GM23338 (cell line): ENCODE measurements around the gene CCNY. TPM values are rescaled to one million over a fixed set of nuclear protein-coding genes. Genes with fewer than 3 reads are reported as not detected.
A peak's percentile ranks its signal among the peaks of the same experiment; 100 is the strongest.

Experiments
- ATAC-seq: fragments of 200-7000 bp; cut with Tn5 transposase; 3 replicates; pipeline ENCODE4 v1.9.1; 2020
- DNase-seq: peaks from one replicate; pipeline ENCODE4 v3.0.0-alpha.2; 2015; ENCODE audit warnings: low spot score
- H2AFZ ChIP-seq: fragments of 200-600 bp; sonication (generic); 2 replicates; pipeline ENCODE4 v1.8.0; 2016; ENCODE audit warnings: antibody characterized with exemption, mild to moderate bottlenecking, moderate library complexity
- H3F3A ChIP-seq: fragments of 200-600 bp; sonication (generic); replicated peaks from 2 replicates; pipeline ENCODE4 v1.8.0; 2017; ENCODE audit warnings: antibody characterized with exemption, mixed run types, low read depth
- H3K27ac ChIP-seq: fragments of 200-600 bp; sonication (generic); 2 replicates; pipeline ENCODE4 v1.6.1; 2016; ENCODE audit warnings: low read depth
- H3K27me3 ChIP-seq: fragments of 200-600 bp; sonication (generic); 2 replicates; pipeline ENCODE4 v1.8.0; 2016; ENCODE audit warnings: mild to moderate bottlenecking, mixed run types, moderate library complexity; ENCODE audit not compliant: insufficient read depth
- H3K36me3 ChIP-seq: fragments of 200-600 bp; sonication (generic); 2 replicates; pipeline ENCODE4 v1.8.0; 2016; ENCODE audit warnings: mild to moderate bottlenecking; ENCODE audit not compliant: insufficient read depth
- H3K4me1 ChIP-seq: fragments of 200-600 bp; sonication (generic); 2 replicates; pipeline ENCODE4 v1.8.0; 2016; ENCODE audit warnings: mild to moderate bottlenecking, moderate library complexity; ENCODE audit not compliant: insufficient read depth
- H3K4me2 ChIP-seq: fragments of 200-600 bp; sonication (generic); 2 replicates; pipeline ENCODE4 v1.7.1; 2017; ENCODE audit warnings: mixed run types
- H3K4me3 ChIP-seq: fragments of 200-600 bp; sonication (generic); 2 replicates; pipeline ENCODE4 v1.6.1; 2016; ENCODE audit warnings: mixed run types
- H3K79me2 ChIP-seq: fragments of 200-600 bp; sonication (generic); replicated peaks from 2 replicates; pipeline ENCODE4 v1.8.0; 2017; ENCODE audit warnings: mild to moderate bottlenecking; ENCODE audit not compliant: insufficient read depth
- H3K9me2 ChIP-seq: fragments of 200-600 bp; sonication (generic); 2 replicates; pipeline ENCODE4 v1.8.0; 2017; ENCODE audit not compliant: insufficient read depth
- H4K20me1 ChIP-seq: fragments of 200-600 bp; sonication (generic); replicated peaks from 2 replicates; pipeline ENCODE4 v1.8.0; 2017; ENCODE audit warnings: mild to moderate bottlenecking; ENCODE audit not compliant: insufficient read depth
- H3K27ac Mint-ChIP-seq: 2 replicates; pipeline ENCODE4 v1.8.0; 2020; ENCODE audit warnings: inconsistent platforms, mild to moderate bottlenecking, moderate library complexity, mixed read lengths
- H3K27me3 Mint-ChIP-seq: 3 replicates; pipeline ENCODE4 v1.8.0; 2022; ENCODE audit warnings: low read depth, mild to moderate bottlenecking, moderate library complexity, mixed read lengths, inconsistent platforms; ENCODE audit not compliant: insufficient read depth, poor library complexity
- H3K36me3 Mint-ChIP-seq: 3 replicates; pipeline ENCODE4 v1.8.0; 2021; ENCODE audit warnings: low read depth, mild to moderate bottlenecking, inconsistent platforms, moderate library complexity, mixed read lengths
- H3K4me1 Mint-ChIP-seq: 3 replicates; pipeline ENCODE4 v1.8.0; 2020; ENCODE audit warnings: mild to moderate bottlenecking, inconsistent platforms, mixed read lengths
- H3K4me3 Mint-ChIP-seq: 3 replicates; pipeline ENCODE4 v1.8.0; 2021; ENCODE audit warnings: moderate library complexity, mild to moderate bottlenecking, inconsistent platforms, mixed read lengths
- H3K9me3 Mint-ChIP-seq: 3 replicates; pipeline ENCODE4 v1.8.0; 2020; ENCODE audit warnings: moderate library complexity, mild to moderate bottlenecking, inconsistent platforms, mixed read lengths
- CREB1 ChIP-seq: fragments of 250-450 bp; sonication (Bioruptor Pico); IDR thresholded peaks from 2 replicates; pipeline ENCODE4 v1.5.0; 2020; ENCODE audit warnings: low read depth, mild to moderate bottlenecking, moderate library complexity
- CTCF ChIP-seq, 2 experiments: fragments of 200-600 bp in 1 of 2; sonication (generic) in 1 of 2; conservative IDR thresholded peaks; 2 replicates each; pipeline versions ENCODE4 v1.5.1 to v1.6.1; 2016 to 2017; ENCODE audit warnings: antibody characterized with exemption in 2 of 2, low read depth in 2 of 2, mild to moderate bottlenecking in 2 of 2, moderate library complexity in 1 of 2
- EZH2phosphoT487 ChIP-seq: fragments of 200-600 bp; sonication (generic); IDR thresholded peaks from one replicate; pipeline ENCODE4 v1.8.1; 2018; ENCODE audit warnings: antibody characterized with exemption; ENCODE audit not compliant: unreplicated experiment
- JUNB ChIP-seq: IDR thresholded peaks from one replicate; pipeline ENCODE4 v1.6.1; 2016; ENCODE audit warnings: antibody characterized with exemption; ENCODE audit not compliant: unreplicated experiment
- POLR2AphosphoS5 ChIP-seq: IDR thresholded peaks from 2 replicates; pipeline ENCODE4 v1.6.1; 2016; ENCODE audit warnings: antibody characterized with exemption, low read depth
- STAT1 ChIP-seq: IDR thresholded peaks from one replicate; pipeline ENCODE4 v1.6.1; 2016; ENCODE audit warnings: antibody characterized with exemption; ENCODE audit not compliant: unreplicated experiment
- ZNF114 ChIP-seq: fragments of 250-450 bp; sonication (Bioruptor Pico); IDR thresholded peaks from 2 replicates; pipeline ENCODE4 v1.5.0; 2020; ENCODE audit warnings: mild to moderate bottlenecking, moderate library complexity
- polyA plus RNA-seq: library from polyadenylated mRNA; unstranded; fragments of >200 nt; fragmentation: Nextera tagmentation; extraction: Ambion mirVana; gene quantifications from 2 replicates; pipeline ENCODE4 v1.2.1, GENCODE V29; 2016
- total RNA-seq: library from RNA; depleted of rRNA; stranded (reverse); fragments of >200 nt; shearing (Covaris generic); gene quantifications from 2 replicates; pipeline ENCODE4 v1.2.3, GENCODE V29; 2014
- TF ChIP-seq, protein P1 (sequence below): fragments of 250-450 bp; sonication (Bioruptor Pico); IDR thresholded peaks from 2 replicates; pipeline ENCODE4 v1.5.0; 2020; ENCODE audit warnings: mild to moderate bottlenecking, moderate library complexity
- TF ChIP-seq, protein P2 (sequence below): IDR thresholded peaks from 2 replicates; pipeline ENCODE4 v1.6.1; 2016; ENCODE audit warnings: antibody characterized with exemption

Gene CCNY
- total and polyA plus RNA-seq, 2 experiments from 2014 or later: 14.2 to 29.0 TPM

GRCh38 chr10:35612385-35613106 lies 276.2 kb downstream of the CCNY start:
- Histone ChIP-seq H3K4me3 (no peak overlapping the region), H3K79me2 (no peaks in the 10 kb centered on the region), H3K4me2 (no peak overlapping the region), H3F3A (no peaks in the 10 kb centered on the region), H3K9me2 (no peaks in the 10 kb centered on the region), H4K20me1 (no peaks in the 10 kb centered on the region), H2AFZ (peak overlapping the region; percentile 38; the same call in 1 of the 2 replicates), H3K4me1 (no peaks in the 10 kb centered on the region), H3K27me3 (peaks cover 18% of the 10 kb centered on the region), H3K36me3 (no peaks in the 10 kb centered on the region), H3K27ac (no peak overlapping the region)
- peaks cover 23% of the 10 kb centered on the region for H3K9me3 Mint-ChIP-seq
- H3K27me3 Mint-ChIP-seq: peaks cover 6% of the 10 kb centered on the region
- H3K4me3 Mint-ChIP-seq: no peak overlapping the region
- H3K4me1 Mint-ChIP-seq: no peaks in the 10 kb centered on the region
- no peak for TF ChIP-seq POLR2AphosphoS5
- TF ChIP-seq, protein P1, sequence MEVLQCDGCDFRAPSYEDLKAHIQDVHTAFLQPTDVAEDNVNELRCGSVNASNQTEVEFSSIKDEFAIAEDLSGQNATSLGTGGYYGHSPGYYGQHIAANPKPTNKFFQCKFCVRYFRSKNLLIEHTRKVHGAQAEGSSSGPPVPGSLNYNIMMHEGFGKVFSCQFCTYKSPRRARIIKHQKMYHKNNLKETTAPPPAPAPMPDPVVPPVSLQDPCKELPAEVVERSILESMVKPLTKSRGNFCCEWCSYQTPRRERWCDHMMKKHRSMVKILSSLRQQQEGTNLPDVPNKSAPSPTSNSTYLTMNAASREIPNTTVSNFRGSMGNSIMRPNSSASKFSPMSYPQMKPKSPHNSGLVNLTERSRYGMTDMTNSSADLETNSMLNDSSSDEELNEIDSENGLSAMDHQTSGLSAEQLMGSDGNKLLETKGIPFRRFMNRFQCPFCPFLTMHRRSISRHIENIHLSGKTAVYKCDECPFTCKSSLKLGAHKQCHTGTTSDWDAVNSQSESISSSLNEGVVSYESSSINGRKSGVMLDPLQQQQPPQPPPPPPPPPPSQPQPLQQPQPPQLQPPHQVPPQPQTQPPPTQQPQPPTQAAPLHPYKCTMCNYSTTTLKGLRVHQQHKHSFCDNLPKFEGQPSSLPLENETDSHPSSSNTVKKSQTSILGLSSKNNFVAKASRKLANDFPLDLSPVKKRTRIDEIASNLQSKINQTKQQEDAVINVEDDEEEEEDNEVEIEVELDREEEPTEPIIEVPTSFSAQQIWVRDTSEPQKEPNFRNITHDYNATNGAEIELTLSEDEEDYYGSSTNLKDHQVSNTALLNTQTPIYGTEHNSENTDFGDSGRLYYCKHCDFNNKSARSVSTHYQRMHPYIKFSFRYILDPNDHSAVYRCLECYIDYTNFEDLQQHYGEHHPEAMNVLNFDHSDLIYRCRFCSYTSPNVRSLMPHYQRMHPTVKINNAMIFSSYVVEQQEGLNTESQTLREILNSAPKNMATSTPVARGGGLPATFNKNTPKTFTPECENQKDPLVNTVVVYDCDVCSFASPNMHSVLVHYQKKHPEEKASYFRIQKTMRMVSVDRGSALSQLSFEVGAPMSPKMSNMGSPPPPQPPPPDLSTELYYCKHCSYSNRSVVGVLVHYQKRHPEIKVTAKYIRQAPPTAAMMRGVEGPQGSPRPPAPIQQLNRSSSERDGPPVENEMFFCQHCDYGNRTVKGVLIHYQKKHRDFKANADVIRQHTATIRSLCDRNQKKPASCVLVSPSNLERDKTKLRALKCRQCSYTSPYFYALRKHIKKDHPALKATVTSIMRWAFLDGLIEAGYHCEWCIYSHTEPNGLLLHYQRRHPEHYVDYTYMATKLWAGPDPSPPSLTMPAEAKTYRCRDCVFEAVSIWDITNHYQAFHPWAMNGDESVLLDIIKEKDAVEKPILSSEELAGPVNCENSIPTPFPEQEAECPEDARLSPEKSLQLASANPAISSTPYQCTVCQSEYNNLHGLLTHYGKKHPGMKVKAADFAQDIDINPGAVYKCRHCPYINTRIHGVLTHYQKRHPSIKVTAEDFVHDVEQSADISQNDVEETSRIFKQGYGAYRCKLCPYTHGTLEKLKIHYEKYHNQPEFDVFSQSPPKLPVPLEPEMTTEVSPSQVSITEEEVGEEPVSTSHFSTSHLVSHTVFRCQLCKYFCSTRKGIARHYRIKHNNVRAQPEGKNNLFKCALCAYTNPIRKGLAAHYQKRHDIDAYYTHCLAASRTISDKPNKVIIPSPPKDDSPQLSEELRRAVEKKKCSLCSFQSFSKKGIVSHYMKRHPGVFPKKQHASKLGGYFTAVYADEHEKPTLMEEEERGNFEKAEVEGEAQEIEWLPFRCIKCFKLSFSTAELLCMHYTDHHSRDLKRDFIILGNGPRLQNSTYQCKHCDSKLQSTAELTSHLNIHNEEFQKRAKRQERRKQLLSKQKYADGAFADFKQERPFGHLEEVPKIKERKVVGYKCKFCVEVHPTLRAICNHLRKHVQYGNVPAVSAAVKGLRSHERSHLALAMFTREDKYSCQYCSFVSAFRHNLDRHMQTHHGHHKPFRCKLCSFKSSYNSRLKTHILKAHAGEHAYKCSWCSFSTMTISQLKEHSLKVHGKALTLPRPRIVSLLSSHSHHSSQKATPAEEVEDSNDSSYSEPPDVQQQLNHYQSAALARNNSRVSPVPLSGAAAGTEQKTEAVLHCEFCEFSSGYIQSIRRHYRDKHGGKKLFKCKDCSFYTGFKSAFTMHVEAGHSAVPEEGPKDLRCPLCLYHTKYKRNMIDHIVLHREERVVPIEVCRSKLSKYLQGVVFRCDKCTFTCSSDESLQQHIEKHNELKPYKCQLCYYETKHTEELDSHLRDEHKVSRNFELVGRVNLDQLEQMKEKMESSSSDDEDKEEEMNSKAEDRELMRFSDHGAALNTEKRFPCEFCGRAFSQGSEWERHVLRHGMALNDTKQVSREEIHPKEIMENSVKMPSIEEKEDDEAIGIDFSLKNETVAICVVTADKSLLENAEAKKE (CRISPR knock-in tag): no peak
- no peak for TF ChIP-seq CREB1
- no peak for TF ChIP-seq JUNB
- TF ChIP-seq STAT1: no peak
- TF ChIP-seq CTCF (conservative IDR thresholded peaks at IDR 0.05; ENCODE audit: low read depth in 2 of 2): no peak
- no peak for TF ChIP-seq EZH2phosphoT487
- no peak for TF ChIP-seq ZNF114
- TF ChIP-seq, protein P2, sequence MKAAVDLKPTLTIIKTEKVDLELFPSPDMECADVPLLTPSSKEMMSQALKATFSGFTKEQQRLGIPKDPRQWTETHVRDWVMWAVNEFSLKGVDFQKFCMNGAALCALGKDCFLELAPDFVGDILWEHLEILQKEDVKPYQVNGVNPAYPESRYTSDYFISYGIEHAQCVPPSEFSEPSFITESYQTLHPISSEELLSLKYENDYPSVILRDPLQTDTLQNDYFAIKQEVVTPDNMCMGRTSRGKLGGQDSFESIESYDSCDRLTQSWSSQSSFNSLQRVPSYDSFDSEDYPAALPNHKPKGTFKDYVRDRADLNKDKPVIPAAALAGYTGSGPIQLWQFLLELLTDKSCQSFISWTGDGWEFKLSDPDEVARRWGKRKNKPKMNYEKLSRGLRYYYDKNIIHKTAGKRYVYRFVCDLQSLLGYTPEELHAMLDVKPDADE: no peak
- no peak overlapping the region for H3K27ac Mint-ChIP-seq
- peaks cover 17% of the 10 kb centered on the region for H3K36me3 Mint-ChIP-seq
- DNase-seq (no peak), ATAC-seq (no peak)
